Tibial artery (tissue), 4 donors: Measurements from ENCODE around the gene STEAP3.

ENCODE experiments used
- DNase-seq, 2 donors: peaks; one replicate each; pipeline ENCODE4 v3.0.0-alpha.2; 2019
- H3K27ac ChIP-seq, 2 donors: fragments of 200-600 bp; sonication (generic) in 1 of 2; 1 replicate in 1 of 2; 2 replicates in 1 of 2; pipeline ENCODE4 v1.5.1; 2018 to 2019; ENCODE audit warnings: mild to moderate bottlenecking in 1 of 2
- H3K27me3 ChIP-seq, 2 donors: fragments of 200-600 bp; sonication (generic) in 1 of 2; one replicate each; pipeline versions ENCODE4 v1.5.1 to v1.6.0; 2016 to 2019
- H3K36me3 ChIP-seq, 3 donors: fragments of 200-600 bp; sonication (generic) in 2 of 3; one replicate each; pipeline ENCODE4 v1.5.1; 2016 to 2019; ENCODE audit warnings: mild to moderate bottlenecking in 2 of 3
- H3K4me1 ChIP-seq, 4 donors: fragments of 200-600 bp; sonication (generic) in 2 of 4; 1 replicate in 3 of 4; 2 replicates in 1 of 4; pipeline ENCODE4 v1.5.1; 2016 to 2019
- H3K4me3 ChIP-seq, 2 donors: fragments of 200-600 bp; sonication (generic) in 1 of 2; 1 replicate in 1 of 2; 2 replicates in 1 of 2; pipeline ENCODE4 v1.5.1; 2018 to 2019; ENCODE audit warnings: mild to moderate bottlenecking in 2 of 2
- H3K9me3 ChIP-seq, 3 donors: fragments of 200-600 bp; sonication (generic) in 1 of 3; one replicate each; pipeline ENCODE4 v1.5.1; 2016 to 2019
- CTCF ChIP-seq, 2 experiments: fragments of 200-600 bp in 1 of 2; fragments of 450-650 bp in 1 of 2; IDR thresholded peaks; one replicate each; pipeline ENCODE4 v1.5.1; 2017 to 2019; ENCODE audit warnings: antibody characterized with exemption in 2 of 2, mild to moderate bottlenecking in 1 of 2, moderate library complexity in 1 of 2
- intact Hi-C: fragments of 100-400 bp; cut with DNase I; formaldehyde crosslinking; loops from one replicate; pipeline ENCODE4 v1.15.0; 2023; ENCODE audit warnings: low total_unique reads

Gene STEAP3

GRCh38 chr2:119222213-119222612 is 1.4 kb upstream of the STEAP3 start:
- H3K4me3 ChIP-seq: no peak overlapping the region
- TF ChIP-seq CTCF (IDR thresholded peaks at IDR 0.05): no peak
- peaks cover 0 to 30% (median 12%) of the 10 kb centered on the region in 4 donors for H3K4me1 ChIP-seq
- no peaks in the 10 kb centered on the region for H3K9me3 ChIP-seq
- no peaks in the 10 kb centered on the region for H3K36me3 ChIP-seq
- no peak overlapping the region for H3K27ac ChIP-seq
- intact Hi-C loops: no loop called here
- no peak for DNase-seq
- no peaks in the 10 kb centered on the region for H3K27me3 ChIP-seq

GRCh38 chr2:119222863-119223520 is 642 bp upstream of the STEAP3 start:
- Histone ChIP-seq H3K36me3 (no peaks in the 10 kb centered on the region), H3K4me1 (peaks cover 0 to 30% (median 12%) of the 10 kb centered on the region in 4 donors), H3K27me3 (no peaks in the 10 kb centered on the region), H3K9me3 (no peaks in the 10 kb centered on the region), H3K27ac (peak overlapping the region; percentile 27 to 36), H3K4me3 (peak overlapping the region; percentile 52 to 79)
- intact Hi-C loops: no loop called here
- no peak for TF ChIP-seq CTCF (IDR thresholded peaks at IDR 0.05)
- DNase-seq: no peak

- DNase-seq: no peak
- H3K27ac ChIP-seq: peak overlapping the region; percentile 27 to 36
- H3K4me3 ChIP-seq: peak overlapping the region; percentile 52 to 79
- TF ChIP-seq CTCF (IDR thresholded peaks at IDR 0.05): no peak
- intact Hi-C loops: no loop called here
- no peaks in the 10 kb centered on the region for H3K27me3 ChIP-seq
- no peaks in the 10 kb centered on the region for H3K9me3 ChIP-seq
- H3K4me1 ChIP-seq: peaks cover 0 to 23% (median 12%) of the 10 kb centered on the region in 4 donors
- H3K36me3 ChIP-seq: no peaks in the 10 kb centered on the region
These were observed 914 bp downstream of the STEAP3 start for GRCh38 chr2:119224391-119225104.

GRCh38 chr2:119225105-119225865 is 1.7 kb downstream of the STEAP3 start:
- Histone ChIP-seq H3K4me3 (no peak overlapping the region), H3K27ac (no peak overlapping the region), H3K9me3 (no peaks in the 10 kb centered on the region), H3K36me3 (no peaks in the 10 kb centered on the region), H3K27me3 (no peaks in the 10 kb centered on the region), H3K4me1 (peaks cover 0 to 23% (median 12%) of the 10 kb centered on the region in 4 donors)
- TF ChIP-seq CTCF (IDR thresholded peaks at IDR 0.05): no peak
- intact Hi-C loops: no loop called here
- DNase-seq: no peak

GRCh38 chr2:119225926-119226325 is 2.3 kb downstream of the STEAP3 start:
- Histone ChIP-seq H3K36me3 (no peaks in the 10 kb centered on the region), H3K9me3 (no peaks in the 10 kb centered on the region), H3K4me3 (no peak overlapping the region), H3K4me1 (peaks cover 0 to 23% (median 12%) of the 10 kb centered on the region in 4 donors), H3K27me3 (no peaks in the 10 kb centered on the region), H3K27ac (no peak overlapping the region)
- no peak for DNase-seq
- intact Hi-C loops: no loop called here
- TF ChIP-seq CTCF (IDR thresholded peaks at IDR 0.05): no peak
